Measurements from ENCODE around the gene MMP24OS.

GRCh38 chr20:35280523-35280922, 2.6 kb upstream of the MMP24OS start:
- TF ChIP-seq POLR2A (IDR thresholded peaks at IDR 0.05) (no peak), CTCF (IDR thresholded peaks at IDR 0.05) (no peak)
